K562 (cell line): ENCODE results near the gene TRABD2B. TPM values are rescaled to one million over a fixed set of nuclear protein-coding genes. Genes with fewer than 3 reads are reported as not detected.

Source experiments
- ATAC-seq: fragments of 200-7000 bp; cut with Tn5 transposase; 3 replicates; pipeline ENCODE4 v1.9.1; 2020; ENCODE audit warnings: moderate library complexity
- BruUV-seq: library from RNA; stranded (reverse); fragments of 400-500 nt; replicated peaks from 2 replicates; lab custom pipeline; 2021; lab: Mats Ljungman, UMichigan
- CTCF ChIA-PET: fragments of 300-600 bp; formaldehyde crosslinking; extraction: SDS; loops from one replicate; lab custom pipeline; 2021; ENCODE audit warnings: low intra/inter-chr PET ratio; lab: Yijun Ruan, JAX
- POLR2A ChIA-PET: fragments of 300-600, 350-650 bp; sonication (Branson Sonifier 250); formaldehyde crosslinking; extraction: SDS; loops from one replicate; lab custom pipeline; 2021; ENCODE audit warnings: antibody characterized with exemption, inconsistent platforms; lab: Yijun Ruan, JAX
- DNase-seq, 4 experiments: peaks; one replicate each; pipeline versions ENCODE4 v3.0.0 to v3.0.0-alpha.2; 2011 to 2018; ENCODE audit warnings: low spot score in 3 of 4, mixed read lengths in 3 of 4; ENCODE audit errors: extremely low read depth in 1 of 4
- FAIRE-seq: peaks from 2 replicates; lab custom pipeline; 2011; peaks lifted over from hg19 to GRCh38; lab: Jason Lieb, UNC
- H2AFZ ChIP-seq: 2 replicates; pipeline ENCODE4 v1.6.0; 2011; ENCODE audit warnings: low read depth, low read length, control low read depth, inconsistent platforms
- H3K27ac ChIP-seq: fragments of 200-600 bp; 3 replicates; pipeline ENCODE4 v1.8.0; 2011; ENCODE audit warnings: low read depth, mild to moderate bottlenecking, control low read depth, inconsistent platforms, low read length, moderate library complexity, mixed read lengths; ENCODE audit errors: extremely low read depth
- H3K27me3 ChIP-seq, 2 experiments: fragments of 300-600 bp in 1 of 2; 2 replicates in 1 of 2; 3 replicates in 1 of 2; pipeline versions ENCODE4 v1.6.0 to v1.8.0; 2011; ENCODE audit warnings: inconsistent platforms in 2 of 2, low read length in 2 of 2, mild to moderate bottlenecking in 1 of 2, mixed read lengths in 1 of 2, moderate library complexity in 1 of 2; ENCODE audit not compliant: control insufficient read depth in 2 of 2, insufficient read depth in 2 of 2
- H3K36me3 ChIP-seq: fragments of 300-600 bp; 3 replicates; pipeline ENCODE4 v1.8.0; 2011; ENCODE audit warnings: mild to moderate bottlenecking, low read length, inconsistent platforms; ENCODE audit not compliant: control insufficient read depth, insufficient read depth
- H3K4me1 ChIP-seq, 2 experiments: fragments of 200-600 bp in 1 of 2; replicated peaks in 1 of 2; 2 replicates in 1 of 2; 3 replicates in 1 of 2; pipeline versions ENCODE4 v1.5.1 to v1.8.0; 2011; ENCODE audit warnings: inconsistent platforms in 2 of 2, low read length in 2 of 2, mild to moderate bottlenecking in 1 of 2, mixed read lengths in 1 of 2, moderate library complexity in 1 of 2; ENCODE audit not compliant: control insufficient read depth in 2 of 2, insufficient read depth in 2 of 2
- H3K4me2 ChIP-seq: 2 replicates; pipeline ENCODE4 v1.6.1; 2011; ENCODE audit warnings: low read length, control low read depth, inconsistent platforms, mixed read lengths; ENCODE audit not compliant: insufficient read depth
- H3K4me3 ChIP-seq: fragments of 200-600 bp; sonication (generic), shearing (Covaris generic); 2 replicates; pipeline ENCODE4 v1.5.1; 2016; ENCODE audit warnings: control low read depth, inconsistent platforms
- H3K79me2 ChIP-seq: fragments of 200-600 bp; 3 replicates; pipeline ENCODE4 v1.8.0; 2011; ENCODE audit warnings: low read length, inconsistent platforms; ENCODE audit not compliant: control insufficient read depth, insufficient read depth
- H3K9ac ChIP-seq, 2 experiments: 2 replicates each; pipeline versions ENCODE4 v1.6.0 to v1.6.1; 2011; ENCODE audit warnings: low read depth in 2 of 2, low read length in 2 of 2, control low read depth in 1 of 2, inconsistent platforms in 1 of 2, mild to moderate bottlenecking in 1 of 2, mixed read lengths in 1 of 2; ENCODE audit not compliant: insufficient read depth in 1 of 2
- H3K9me1 ChIP-seq: one replicate; pipeline ENCODE4 v1.6.0; 2011; ENCODE audit warnings: inconsistent platforms, mild to moderate bottlenecking, low read length, moderate library complexity; ENCODE audit not compliant: control insufficient read depth, insufficient read depth
- H3K9me3 ChIP-seq: replicated peaks from 2 replicates; pipeline ENCODE4 v1.5.1; 2011; ENCODE audit warnings: low read depth, low read length, inconsistent platforms; ENCODE audit not compliant: control insufficient read depth, insufficient read depth
- H4K20me1 ChIP-seq: replicated peaks from 2 replicates; pipeline ENCODE4 v1.6.1; 2011; ENCODE audit warnings: low read length, inconsistent platforms, mixed read lengths; ENCODE audit not compliant: control insufficient read depth, insufficient read depth
- COPS2 ChIP-seq: fragments of 450-650 bp; conservative IDR thresholded peaks from 2 replicates; pipeline ENCODE4 v1.6.1; 2016; ENCODE audit warnings: mild to moderate bottlenecking, moderate library complexity
- FOXO4 ChIP-seq: fragments of 450-650 bp; formaldehyde crosslinking; IDR thresholded peaks from 2 replicates; pipeline ENCODE4 v1.4.0; 2020; ENCODE audit warnings: mild to moderate bottlenecking, moderate library complexity
- RERE ChIP-seq: sonication (generic); formaldehyde crosslinking; IDR thresholded peaks from 2 replicates; pipeline ENCODE4 v1.8.0; 2023; ENCODE audit warnings: missing genetic modification reagents, mild to moderate bottlenecking, borderline replicate concordance
- TCF7 ChIP-seq: sonication (generic); IDR thresholded peaks from 2 replicates; pipeline ENCODE4 v1.6.1; 2016; ENCODE audit warnings: antibody characterized with exemption, borderline replicate concordance
- WGBS: fragments of 100-300 bp; shearing (Covaris generic); methylation state at CpG from one replicate; pipeline ENCODE4 v1.1.6; 2016; ENCODE audit warnings: low coverage, mixed read lengths; ENCODE audit not compliant: insufficient coverage; ENCODE audit errors: missing lambda C conversion rate; 5-methylcytosine and 5-hydroxymethylcytosine counted together
- in situ Hi-C: fragments of 300-500 bp; cut with MboI; formaldehyde crosslinking; loops from 4 replicates; pipeline ENCODE4 v1.15.0; 2018; ENCODE audit warnings: inconsistent platforms, mixed read lengths
- intact Hi-C: fragments of 100-400 bp; cut with micrococcal nuclease; formaldehyde crosslinking; loops from 2 replicates; pipeline ENCODE4 v1.14.2; 2022
- polyA plus RNA-seq, 8 experiments: library from polyadenylated mRNA; depleted of rRNA in 4 of 8; stranded (reverse) in 5 of 8; unstranded in 3 of 8; fragments of >200 nt; fragmentation: Nextera tagmentation in 2 of 8; fragmentation: Illumina TruSeq in 1 of 8; extraction: Ambion mirVana in 2 of 8; extraction: Trizol in 1 of 8; gene quantifications; 2 replicates each; pipeline versions ENCODE4 v1.2.1 to v1.2.3, GENCODE V29; 2011 to 2014; ENCODE audit warnings: inconsistent platforms in 1 of 8, missing spikeins in 1 of 8
- total RNA-seq, 7 experiments: library from RNA; depleted of rRNA in 6 of 7; stranded (reverse); fragments of >200 nt in 6 of 7; fragmentation: Illumina TruSeq in 2 of 7; extraction: Trizol in 2 of 7; gene quantifications; 2 replicates each; pipeline versions ENCODE4 v1.2.1 to v1.2.3, GENCODE V29; 2011 to 2021; ENCODE audit warnings: low replicate concordance in 1 of 7

The TRABD2B gene
- total and polyA plus RNA-seq, 9 of the 15 experiments (the other 6 are each of a cell fraction or from before 2014, with no cell fraction given): not detected

- TF ChIP-seq FOXO4 (CRISPR knock-in tag) (no peak), COPS2 (no peak), TCF7 (no peak)
Measured at GRCh38 chr1:47859092-47859743, 138.0 kb downstream of the TRABD2B start (continued).

- Histone ChIP-seq H3K9ac (no peak overlapping the region), H4K20me1 (no peaks in the 10 kb centered on the region), H3K4me1 (no peaks in the 10 kb centered on the region), H2AFZ (no peak overlapping the region), H3K9me3 (no peaks in the 10 kb centered on the region), H3K4me3 (no peak overlapping the region), H3K4me2 (no peak overlapping the region), H3K9me1 (no peaks in the 10 kb centered on the region), H3K79me2 (no peaks in the 10 kb centered on the region), H3K36me3 (no peaks in the 10 kb centered on the region), H3K27me3 (peaks cover 0 to 16% of the 10 kb centered on the region in 2 experiments; a peak in 2 of 5 replicates), H3K27ac (no peak overlapping the region)
- no peak for TF ChIP-seq RERE (CRISPR knock-in tag)
- no peak for TF ChIP-seq FOXO4 (CRISPR knock-in tag)
- DNase-seq (no peak), FAIRE-seq (no peak), ATAC-seq (no peak)
- CTCF ChIA-PET: no interaction called here
- intact Hi-C loops (no loop called here), in situ Hi-C loops (no loop called here)
- POLR2A ChIA-PET: interaction anchor here (0.6 kb wide), 1 partner anchor 10 kb away, joined by 3 read pairs; no protein-coding TSS in a partner anchor
- WGBS: 3% methylated on average over 4 of the region's 4 CpGs
- BruUV-seq: no TSS peak
Measured at GRCh38 chr1:47856996-47857395, 140.2 kb downstream of the TRABD2B start.
